Head of caudate nucleus (tissue), 42 donors: Measurements from ENCODE around the gene TMEFF1.
"Not testable (repeated sequence)": the region's sequence is repeated elsewhere in the genome, so short reads cannot be mapped to it uniquely, and the experiment has no call there.

ENCODE experiments used
- DNase-seq, 42 donors: peaks; one replicate each; pipeline versions ENCODE4 v3.0.0 to v3.0.0-alpha.2; 2020 to 2021; ENCODE audit warnings: mixed read lengths in 7 of 42
- intact Hi-C: fragments of 100-400 bp; cut with DNase I; formaldehyde crosslinking; loops from one replicate; pipeline ENCODE4 v1.15.0; 2022

TMEFF1 gene

GRCh38 chr9:100525563-100525962 is 52.6 kb downstream of the TMEFF1 start:
- DNase-seq: peak in 17 of 42 donors; percentile 12 to 70 (median 33)
- intact Hi-C loops: no loop called here

DNA sequence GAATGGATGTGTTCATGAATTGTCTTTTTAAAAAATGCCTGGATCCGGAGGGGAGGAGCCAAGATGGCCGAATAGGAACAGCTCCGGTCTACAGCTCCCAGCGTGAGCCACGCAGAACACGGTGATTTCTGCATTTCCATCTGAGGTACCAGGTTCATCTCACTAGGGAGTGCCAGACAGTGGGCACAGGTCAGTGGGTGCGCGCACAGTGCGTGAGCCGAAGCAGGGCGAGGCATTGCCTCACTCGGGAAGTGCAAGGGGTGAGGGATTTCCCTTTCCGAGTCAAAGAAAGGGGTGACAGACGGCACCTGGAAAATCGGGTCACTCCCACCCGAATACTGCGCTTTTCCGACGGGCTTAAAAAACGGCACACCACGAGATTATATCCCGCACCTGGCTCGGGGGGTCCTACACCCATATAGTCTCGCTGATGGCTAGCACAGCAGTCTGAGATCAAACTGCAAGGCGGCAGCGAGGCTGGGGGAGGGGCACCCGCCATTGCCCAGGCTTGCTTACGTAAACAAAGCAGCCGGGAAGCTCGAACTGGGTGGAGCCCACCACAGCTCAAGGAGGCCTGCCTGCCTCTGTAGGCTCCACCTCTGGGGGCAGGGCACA is 54.3 kb downstream of the TMEFF1 start:
- DNase-seq, intact Hi-C loops: not testable (repeated sequence)

GRCh38 chr9:100534401-100534800 is 61.5 kb downstream of the TMEFF1 start:
- intact Hi-C loops: no loop called here
- no peak for DNase-seq

- intact Hi-C loops: no loop called here
- DNase-seq: no peak
Measured at GRCh38 chr9:100540327-100540726, 67.4 kb downstream of the TMEFF1 start.

DNA sequence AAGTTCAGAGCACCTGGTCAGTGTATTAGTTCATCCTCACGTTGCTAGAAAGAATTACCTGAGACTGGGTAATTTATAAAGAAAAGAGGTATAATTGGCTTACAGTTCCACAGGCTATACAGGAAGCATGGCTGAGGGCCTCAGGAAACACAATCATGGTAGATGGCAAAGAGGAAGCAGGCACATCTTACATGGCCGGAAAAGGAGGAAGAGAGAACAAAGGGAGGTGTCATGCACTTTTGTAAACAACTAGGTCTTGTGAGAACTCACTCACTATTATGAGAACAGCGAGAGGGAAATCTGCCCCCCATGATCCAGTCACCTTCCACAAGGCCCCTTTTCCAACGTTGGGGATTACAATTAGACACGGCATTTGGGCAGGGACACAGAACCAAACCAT is 76.1 kb downstream of the TMEFF1 start:
- DNase-seq: no peak
- intact Hi-C loops: no loop called here

- intact Hi-C loops: no loop called here
- peak in 36 of 42 donors; percentile 8 to 81 (median 49) for DNase-seq
Measured at GRCh38 chr9:100554935-100555401, 82.0 kb downstream of the TMEFF1 start.

DNA sequence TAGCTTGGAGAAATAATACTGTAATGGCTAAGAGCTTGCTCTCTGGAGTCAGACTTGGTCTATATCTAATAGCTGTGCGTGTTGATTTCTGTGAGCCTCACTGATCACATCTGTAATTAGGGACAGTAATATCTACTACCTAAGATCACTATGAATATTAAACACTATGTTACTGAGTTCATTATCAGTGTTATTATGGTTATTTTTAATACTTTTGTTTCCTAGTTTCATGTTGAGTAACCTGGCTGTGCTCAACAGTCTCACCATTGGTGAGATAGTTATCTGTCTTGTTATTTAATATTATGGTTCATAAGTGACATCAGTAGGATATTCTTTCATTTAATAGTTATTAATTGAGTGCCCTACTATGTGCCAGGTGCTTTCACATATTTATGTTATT is 82.5 kb downstream of the TMEFF1 start:
- intact Hi-C loops: no loop called here
- no peak for DNase-seq

GRCh38 chr9:100557053-100557452 is 84.1 kb downstream of the TMEFF1 start:
- DNase-seq: no peak
- intact Hi-C loops: no loop called here

DNA sequence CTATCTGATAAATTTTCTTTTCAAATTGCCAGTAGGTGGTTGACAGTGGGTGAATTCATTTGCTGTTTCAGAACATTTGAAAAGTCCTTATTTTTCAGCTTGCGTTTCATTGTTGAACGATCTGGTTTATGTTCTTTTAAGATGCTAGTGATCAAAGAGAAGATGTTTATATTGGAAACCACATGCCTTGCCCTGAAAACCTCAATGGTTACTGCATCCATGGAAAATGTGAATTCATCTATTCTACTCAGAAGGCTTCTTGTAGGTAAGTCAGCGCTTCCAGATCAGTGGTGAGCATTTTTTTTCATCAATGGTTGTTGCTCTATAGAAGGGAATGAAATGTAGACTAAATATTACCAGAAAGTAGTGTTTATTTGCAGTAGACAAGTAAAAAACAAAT is 88.3 kb downstream of the TMEFF1 start:
- no peak for DNase-seq
- intact Hi-C loops: no loop called here

GRCh38 chr9:100567856-100568255 is 94.9 kb downstream of the TMEFF1 start:
- intact Hi-C loops: no loop called here
- peak in 12 of 42 donors; percentile 19 to 60 (median 32) for DNase-seq

- DNase-seq: no peak
- intact Hi-C loops: no loop called here
Measured at GRCh38 chr9:100573655-100574260, 100.8 kb downstream of the TMEFF1 start.

GRCh38 chr9:100575006-100575405 is 102.1 kb downstream of the TMEFF1 start:
- no peak for DNase-seq
- intact Hi-C loops: no loop called here

DNA sequence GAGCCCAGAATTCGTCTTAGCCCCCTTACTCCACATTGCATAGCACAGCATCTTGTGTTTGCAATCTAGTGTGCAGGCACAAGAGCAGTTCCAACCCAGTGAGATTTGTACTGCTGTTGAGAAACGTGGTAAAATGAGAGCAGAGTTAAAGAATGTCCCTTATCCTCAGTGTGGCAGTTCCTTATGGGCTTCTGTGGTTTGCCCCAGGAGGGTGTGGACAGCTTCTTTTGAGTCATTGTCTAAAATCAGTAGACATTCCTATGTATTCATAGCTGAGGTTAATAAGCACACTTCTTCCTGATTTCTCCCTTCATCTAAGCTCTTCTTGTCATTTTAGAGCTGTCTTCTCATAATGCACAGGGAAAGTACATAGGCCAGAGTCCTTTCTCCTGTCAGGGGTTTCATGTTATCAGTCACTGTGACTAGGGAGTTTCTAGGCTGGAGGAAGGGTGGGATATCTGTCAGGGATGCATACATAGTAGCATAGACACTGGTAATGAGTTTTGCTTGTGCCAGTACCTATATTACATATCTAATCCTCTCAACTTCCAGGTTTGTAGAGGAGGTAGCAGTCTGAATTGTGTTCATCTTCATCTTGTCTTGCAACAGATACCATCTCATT is 102.9 kb downstream of the TMEFF1 start:
- DNase-seq: no peak
- intact Hi-C loops: no loop called here

DNA sequence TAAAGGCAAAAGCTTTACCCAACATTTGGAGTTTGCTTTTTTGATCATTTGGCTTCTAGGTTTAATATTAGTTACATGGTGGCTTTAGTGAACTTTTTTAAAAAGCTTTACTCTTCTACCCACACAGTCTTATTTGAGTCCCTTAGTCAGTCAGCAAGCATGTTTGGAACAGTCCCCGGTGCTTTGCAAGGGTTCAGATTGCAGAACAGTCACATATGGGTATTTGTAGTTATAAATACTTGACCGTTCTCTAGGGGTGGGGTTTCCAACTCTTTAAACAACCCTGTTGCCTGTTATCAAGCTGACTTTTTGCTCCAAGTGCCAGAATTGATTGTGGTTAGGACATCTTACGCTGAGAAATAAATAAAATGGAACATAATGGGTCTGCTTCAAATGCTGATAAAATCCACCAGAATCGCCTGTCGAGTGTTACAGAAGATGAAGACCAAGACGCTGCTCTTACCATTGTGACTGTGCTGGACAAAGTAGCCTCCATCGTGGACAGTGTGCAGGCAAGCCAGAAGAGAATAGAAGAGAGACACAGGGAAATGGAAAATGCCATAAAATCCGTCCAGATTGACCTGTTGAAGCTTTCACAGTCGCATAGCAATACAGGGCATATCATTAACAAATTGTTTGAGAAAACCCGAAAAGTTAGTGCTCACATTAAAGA is 105.0 kb downstream of the TMEFF1 start, which contains the start of gene CAVIN4:
Gene CAVIN4 (plus strand): TSS at position 304 of the 673 bp plus-strand sequence. CDS start 65 bp downstream, at position 369.
- no peak for DNase-seq
- intact Hi-C loops: no loop called here

GRCh38 chr9:100578610-100579009 is 105.7 kb downstream of the TMEFF1 start:
- no peak for DNase-seq
- intact Hi-C loops: no loop called here

- DNase-seq: no peak
- intact Hi-C loops: no loop called here
Measured at GRCh38 chr9:100579665-100580064, 106.7 kb downstream of the TMEFF1 start.

DNA sequence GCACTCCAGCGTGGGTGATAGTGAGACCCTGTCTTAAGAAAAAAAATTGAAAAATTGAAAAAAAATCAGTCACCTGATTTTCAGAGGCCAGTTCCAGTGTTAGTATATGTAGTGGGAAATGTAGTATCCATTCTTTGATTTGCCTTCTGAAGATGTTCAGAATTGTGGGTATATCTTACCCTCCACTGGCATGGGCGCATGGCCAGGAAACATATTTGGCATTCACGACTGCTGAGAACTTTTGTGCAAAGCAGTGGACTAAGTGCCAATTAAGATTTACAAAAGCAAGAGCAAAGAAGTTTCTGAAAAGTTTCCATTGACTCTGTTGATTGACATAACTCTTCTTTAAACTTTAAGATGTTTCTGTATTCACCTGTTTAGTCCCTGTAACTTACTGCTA is 107.3 kb downstream of the TMEFF1 start:
- no peak for DNase-seq
- intact Hi-C loops: no loop called here

DNA sequence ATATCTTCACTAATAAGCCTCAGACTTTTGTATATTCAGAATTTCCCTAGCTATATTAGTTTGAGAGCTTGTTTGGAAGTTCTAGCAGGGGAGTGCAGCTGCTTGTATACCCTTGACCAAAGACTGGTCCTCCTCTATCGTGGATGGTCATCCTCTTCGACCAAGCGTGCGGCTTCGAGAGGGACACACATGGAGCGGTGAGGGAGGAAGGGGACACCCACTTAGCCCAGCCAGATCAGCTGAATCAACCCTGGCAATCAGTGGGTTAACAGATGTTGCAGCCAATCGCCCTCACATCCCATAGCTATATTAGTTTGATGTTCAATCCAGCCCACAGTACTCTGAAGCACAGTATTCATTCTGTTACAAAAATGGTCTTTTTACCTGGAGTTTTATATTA is 108.1 kb downstream of the TMEFF1 start:
- no peak for DNase-seq
- intact Hi-C loops: no loop called here

GRCh38 chr9:100581661-100582060 is 108.7 kb downstream of the TMEFF1 start:
- peak in 22 of 42 donors; percentile 25 to 88 (median 60) for DNase-seq
- intact Hi-C loops: no loop called here
